ENCODE measurements around the gene SRP14.
"Not testable (repeated sequence)": the region's sequence is repeated elsewhere in the genome, so short reads cannot be mapped to it uniquely, and the experiment has no call there.

SRP14 gene

DNA sequence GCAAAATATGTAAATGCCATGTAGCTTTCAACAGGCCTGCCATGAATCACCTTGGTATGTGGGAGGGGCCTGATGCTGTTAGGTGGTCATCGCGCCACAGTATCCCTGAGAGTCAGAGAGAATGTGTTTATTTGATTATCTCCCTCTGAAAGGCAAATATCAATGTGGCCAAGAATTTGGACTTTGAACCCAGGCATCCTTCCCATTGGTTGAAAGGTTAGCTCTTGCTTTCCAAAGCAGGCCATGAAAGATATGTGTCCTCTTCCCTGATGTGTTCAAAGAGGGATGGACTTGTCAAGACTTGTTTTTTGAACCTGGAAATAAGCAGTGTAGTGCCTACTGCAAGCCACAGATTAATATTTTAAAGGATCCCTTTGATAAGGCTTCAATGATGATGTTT, 36.7 kb downstream of the SRP14 start:
- DNase-seq (ENCODE audit: low read depth): peak; percentile 80
- no peak overlapping the region for H3K4me3 ChIP-seq (ENCODE audit: low read depth, low read length)
- TF ChIP-seq, protein P1, sequence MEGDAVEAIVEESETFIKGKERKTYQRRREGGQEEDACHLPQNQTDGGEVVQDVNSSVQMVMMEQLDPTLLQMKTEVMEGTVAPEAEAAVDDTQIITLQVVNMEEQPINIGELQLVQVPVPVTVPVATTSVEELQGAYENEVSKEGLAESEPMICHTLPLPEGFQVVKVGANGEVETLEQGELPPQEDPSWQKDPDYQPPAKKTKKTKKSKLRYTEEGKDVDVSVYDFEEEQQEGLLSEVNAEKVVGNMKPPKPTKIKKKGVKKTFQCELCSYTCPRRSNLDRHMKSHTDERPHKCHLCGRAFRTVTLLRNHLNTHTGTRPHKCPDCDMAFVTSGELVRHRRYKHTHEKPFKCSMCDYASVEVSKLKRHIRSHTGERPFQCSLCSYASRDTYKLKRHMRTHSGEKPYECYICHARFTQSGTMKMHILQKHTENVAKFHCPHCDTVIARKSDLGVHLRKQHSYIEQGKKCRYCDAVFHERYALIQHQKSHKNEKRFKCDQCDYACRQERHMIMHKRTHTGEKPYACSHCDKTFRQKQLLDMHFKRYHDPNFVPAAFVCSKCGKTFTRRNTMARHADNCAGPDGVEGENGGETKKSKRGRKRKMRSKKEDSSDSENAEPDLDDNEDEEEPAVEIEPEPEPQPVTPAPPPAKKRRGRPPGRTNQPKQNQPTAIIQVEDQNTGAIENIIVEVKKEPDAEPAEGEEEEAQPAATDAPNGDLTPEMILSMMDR (conservative IDR thresholded peaks at IDR 0.05; ENCODE audit: low read depth, low read length): no peak

DNA sequence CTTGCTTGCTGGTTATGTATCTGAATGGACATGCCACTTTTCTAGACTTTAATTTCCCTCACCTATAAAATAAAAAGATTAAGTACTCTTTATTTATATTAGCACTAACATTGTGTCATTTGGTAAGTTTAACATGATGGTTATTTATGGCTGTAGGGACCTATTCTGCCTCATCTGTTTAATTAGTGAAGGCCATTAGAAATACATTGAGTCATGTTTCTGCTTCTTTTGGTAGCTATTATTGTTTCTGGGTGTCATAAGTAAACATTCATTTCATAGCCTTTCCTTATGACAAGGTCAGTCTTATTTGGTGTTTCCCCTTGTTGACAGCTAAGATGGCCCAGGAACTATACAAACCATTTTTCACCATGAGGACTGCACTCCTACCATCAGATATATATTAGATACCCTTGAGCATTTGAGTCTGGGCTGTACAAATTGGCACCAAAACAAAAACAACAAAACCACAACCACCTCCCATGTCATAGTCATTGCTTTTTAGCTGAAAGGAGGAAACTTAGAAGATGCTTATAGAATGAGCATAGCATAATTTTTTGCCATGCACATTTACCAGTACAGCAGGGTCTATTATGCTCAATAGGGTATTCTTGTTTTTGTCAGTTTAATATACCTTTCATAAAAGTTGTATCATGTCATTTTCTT, 39.3 kb downstream of the SRP14 start:
- TF ChIP-seq, protein P1 (conservative IDR thresholded peaks at IDR 0.05; ENCODE audit: low read depth, low read length): no peak
- no peak overlapping the region for H3K4me3 ChIP-seq (ENCODE audit: low read depth, low read length)
- DNase-seq (ENCODE audit: low read depth): peak; percentile 40

DNA sequence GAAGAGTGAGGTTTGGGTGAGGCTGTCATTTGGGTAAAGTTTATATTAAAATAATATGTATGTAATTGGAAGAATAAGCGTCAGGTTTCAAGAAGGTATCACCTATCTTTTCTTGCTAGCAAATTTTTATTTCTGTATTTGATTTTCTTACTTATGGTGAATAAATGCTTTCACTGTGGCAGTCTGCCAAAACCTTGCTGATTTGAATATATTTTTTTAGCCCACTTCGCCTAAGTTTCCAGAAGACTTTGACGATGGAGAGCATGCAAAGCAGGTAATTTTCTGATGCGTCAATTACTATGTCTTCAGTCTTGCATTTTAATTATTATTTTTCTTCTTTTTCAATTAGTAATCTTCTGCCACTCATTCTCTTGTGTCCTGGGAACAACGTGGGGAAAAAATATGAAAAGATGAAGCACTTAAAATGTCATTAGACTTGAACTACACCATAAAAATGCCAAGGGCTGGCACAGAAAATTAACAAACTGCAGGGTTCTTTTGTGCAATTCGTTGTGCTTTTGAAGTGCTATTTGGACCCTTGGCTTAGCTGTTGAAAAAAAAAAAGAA, 40.4 kb downstream of the SRP14 start:
- TF ChIP-seq, protein P1 (conservative IDR thresholded peaks at IDR 0.05; ENCODE audit: low read depth, low read length): no peak
- no peak overlapping the region for H3K4me3 ChIP-seq (ENCODE audit: low read depth, low read length)
- DNase-seq (ENCODE audit: low read depth): no peak

DNA sequence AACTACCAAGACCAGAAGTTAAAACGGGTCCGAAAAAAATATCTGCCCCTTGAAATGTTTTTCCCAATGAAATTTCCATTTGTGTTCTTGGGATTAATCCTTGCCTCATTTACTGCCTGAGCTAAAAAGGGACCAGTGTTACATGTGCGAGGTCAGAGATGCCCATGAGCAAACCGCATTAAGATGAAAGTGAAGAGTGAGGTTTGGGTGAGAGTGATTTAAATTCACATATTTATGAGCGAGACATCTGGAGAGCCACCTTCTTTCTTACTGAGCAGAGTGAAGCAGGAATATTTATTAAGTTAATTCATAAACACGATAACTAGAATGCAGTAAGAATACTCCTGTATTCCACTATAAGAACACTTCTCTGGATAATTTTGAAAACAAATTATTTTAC, 41.3 kb downstream of the SRP14 start:
- TF ChIP-seq, protein P1 (conservative IDR thresholded peaks at IDR 0.05; ENCODE audit: low read depth, low read length): no peak
- H3K4me3 ChIP-seq (ENCODE audit: low read depth, low read length): no peak overlapping the region
- DNase-seq (ENCODE audit: low read depth): no peak

DNA sequence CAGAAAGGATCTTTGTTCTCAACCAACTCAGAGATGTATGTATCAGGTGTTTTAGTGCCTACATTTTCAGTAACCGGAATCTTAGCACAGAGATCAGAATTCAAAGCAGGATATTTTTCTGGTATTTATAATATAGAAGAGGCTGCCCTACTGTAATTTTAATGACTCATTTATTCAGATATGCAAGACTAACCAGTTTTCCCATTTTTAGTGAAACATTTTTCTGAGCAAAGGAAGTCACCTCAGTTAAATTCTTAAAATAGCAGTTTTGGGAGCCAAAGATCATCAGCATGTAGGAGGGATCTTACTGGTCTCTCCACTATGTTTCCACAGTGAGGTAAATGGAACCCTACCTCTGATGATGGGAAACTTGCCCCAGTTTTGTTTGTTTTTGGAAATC, 42.0 kb downstream of the SRP14 start:
- H3K4me3 ChIP-seq (ENCODE audit: low read depth, low read length): no peak overlapping the region
- TF ChIP-seq, protein P1 (conservative IDR thresholded peaks at IDR 0.05; ENCODE audit: low read depth, low read length): no peak
- DNase-seq (ENCODE audit: low read depth): peak; percentile 30

DNA sequence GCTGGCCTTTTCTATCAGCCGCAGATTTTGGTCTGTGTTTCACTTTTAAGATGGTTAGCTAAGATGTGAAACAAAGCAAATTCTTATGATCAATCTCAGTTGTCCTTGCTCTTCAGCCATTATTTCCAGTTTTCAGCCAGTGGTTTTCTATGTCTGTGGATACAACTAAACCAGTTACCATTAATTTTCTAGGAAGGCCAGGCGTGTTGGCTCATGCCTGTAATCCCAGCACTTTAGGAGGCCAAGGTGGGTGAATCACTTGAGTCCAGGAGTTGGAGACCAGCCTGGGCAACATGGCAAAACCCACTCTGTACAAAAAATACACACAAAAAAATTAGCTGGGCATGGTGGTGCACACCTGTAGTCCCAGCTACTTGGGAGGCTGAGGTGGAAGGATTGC, 42.8 kb downstream of the SRP14 start:
- not testable (repeated sequence) for DNase-seq (ENCODE audit: low read depth); H3K4me3 ChIP-seq (ENCODE audit: low read depth, low read length)

DNA sequence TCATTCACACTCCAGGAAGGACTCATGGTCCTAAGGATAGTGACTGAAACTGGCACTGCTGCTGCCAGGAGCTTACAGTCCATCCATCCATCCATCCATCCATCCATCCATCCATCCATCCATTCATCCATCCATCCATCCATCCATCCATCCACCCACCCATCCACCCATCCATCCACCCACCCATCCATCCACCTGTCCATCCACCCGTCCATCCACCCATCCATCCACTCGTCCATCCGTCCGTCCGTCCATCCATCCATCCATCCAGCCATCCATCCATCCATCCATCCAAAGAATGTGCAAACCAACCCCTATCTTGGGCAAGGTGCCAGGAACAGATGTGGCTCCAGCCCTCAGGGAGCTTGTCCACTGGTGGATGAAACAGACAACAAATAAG, 46.0 kb downstream of the SRP14 start:
- not testable (repeated sequence) for H3K4me3 ChIP-seq (ENCODE audit: low read depth, low read length); DNase-seq (ENCODE audit: low read depth)

DNA sequence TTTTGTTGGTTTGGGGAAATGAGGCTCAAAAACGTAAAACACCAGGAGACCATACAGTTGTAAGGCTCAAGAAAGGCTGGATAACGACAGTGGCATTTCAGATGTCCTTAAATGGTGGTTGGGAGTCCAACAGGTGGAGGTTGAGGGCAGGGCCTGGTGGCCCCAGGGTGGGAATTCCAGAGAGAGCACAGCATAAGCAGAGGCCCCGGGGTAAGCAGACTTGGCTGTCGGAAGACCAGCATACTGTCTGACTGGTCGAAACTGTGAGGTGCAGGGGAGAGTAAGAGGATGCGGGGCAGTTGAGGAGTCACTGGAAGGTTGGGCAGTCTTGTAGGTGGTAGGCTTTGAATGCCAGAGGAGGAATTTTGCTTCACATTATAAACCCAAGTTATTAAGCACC, 48.3 kb downstream of the SRP14 start:
- DNase-seq (ENCODE audit: low read depth): no peak
- TF ChIP-seq, protein P1 (conservative IDR thresholded peaks at IDR 0.05; ENCODE audit: low read depth, low read length): no peak

More for the DNA sequence above, 48.3 kb downstream of the SRP14 start:
- H3K4me3 ChIP-seq (ENCODE audit: low read depth, low read length): no peak overlapping the region
